Bronchial epithelial cell (primary cell): ENCODE results near the gene MN1. TPM values are rescaled to one million over a fixed set of nuclear protein-coding genes. Genes with fewer than 3 reads are reported as not detected.

Experiments
- DNase-seq: peaks from one replicate; pipeline ENCODE4 v3.0.0-alpha.2; 2010; ENCODE audit warnings: low read depth
- FAIRE-seq: peaks from 2 replicates; lab custom pipeline; 2011; peaks lifted over from hg19 to GRCh38; lab: Jason Lieb, UNC
- H3K27me3 ChIP-seq: 2 replicates; pipeline ENCODE4 v1.5.1; 2011; ENCODE audit warnings: low read length; ENCODE audit not compliant: control insufficient read depth, insufficient read depth
- H3K36me3 ChIP-seq: 2 replicates; pipeline ENCODE4 v1.5.1; 2011; ENCODE audit warnings: low read length; ENCODE audit not compliant: control insufficient read depth, insufficient read depth
- H3K4me3 ChIP-seq: 2 replicates; pipeline ENCODE4 v1.5.1; 2011; ENCODE audit warnings: mild to moderate bottlenecking, low read depth, low read length, control low read depth
- total RNA-seq: library from RNA; depleted of rRNA; stranded (reverse); fragments of >200 nt; gene quantifications from 2 replicates; pipeline ENCODE4 v1.2.1, GENCODE V29; 2014
- TF ChIP-seq, protein P1 (sequence below): IDR thresholded peaks from 2 replicates; pipeline ENCODE4 v1.5.1; 2011; ENCODE audit warnings: mild to moderate bottlenecking, moderate library complexity, low read length, control low read depth, inconsistent platforms; ENCODE audit not compliant: insufficient read depth, severe bottlenecking

MN1 gene
- total RNA-seq: 1.3 and 2.0 TPM in 2 replicates

DNA sequence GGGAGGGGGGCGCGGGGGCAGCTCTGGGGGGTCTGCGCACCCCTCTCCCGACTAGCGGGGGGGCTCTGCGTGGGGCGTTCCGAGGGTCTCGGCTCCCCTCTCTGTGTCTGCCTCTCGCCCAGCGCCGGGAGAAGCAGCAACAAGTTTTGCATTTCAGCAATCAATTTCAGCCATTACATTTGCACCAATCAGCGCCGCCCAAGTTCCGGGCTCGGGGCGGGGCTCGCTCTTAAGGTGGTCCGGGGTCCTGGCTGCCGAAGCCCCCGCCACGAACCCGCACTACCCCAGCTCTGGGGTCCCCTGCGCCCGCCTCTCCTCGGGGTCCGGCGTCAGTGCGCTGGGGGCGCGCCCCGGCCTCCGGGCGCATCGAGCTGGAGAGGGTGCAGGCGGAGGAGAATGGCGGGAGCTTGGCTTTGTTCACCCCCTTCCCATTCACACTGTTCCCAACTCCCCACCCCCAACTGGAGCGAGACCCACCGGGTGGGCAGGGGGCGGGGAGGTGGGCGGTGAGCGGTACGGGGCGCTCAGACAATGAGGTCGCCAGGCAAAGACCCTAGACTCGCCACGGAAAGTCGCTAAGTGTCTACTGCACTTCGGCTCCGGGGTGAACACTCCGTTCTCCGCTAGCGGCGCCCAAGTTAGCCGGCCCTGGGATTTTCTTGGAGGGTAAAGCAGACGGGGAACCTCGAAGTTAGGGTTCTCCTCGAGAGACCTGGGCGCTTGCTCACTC is at the start of gene MN1:
Gene MN1 (minus strand): TSS at position 141 of the 730 bp plus-strand sequence. CDS start 1,213 bp downstream, outside the sequence.
- no peaks in the 10 kb centered on the region for H3K27me3 ChIP-seq
- no peak for FAIRE-seq

DNA sequence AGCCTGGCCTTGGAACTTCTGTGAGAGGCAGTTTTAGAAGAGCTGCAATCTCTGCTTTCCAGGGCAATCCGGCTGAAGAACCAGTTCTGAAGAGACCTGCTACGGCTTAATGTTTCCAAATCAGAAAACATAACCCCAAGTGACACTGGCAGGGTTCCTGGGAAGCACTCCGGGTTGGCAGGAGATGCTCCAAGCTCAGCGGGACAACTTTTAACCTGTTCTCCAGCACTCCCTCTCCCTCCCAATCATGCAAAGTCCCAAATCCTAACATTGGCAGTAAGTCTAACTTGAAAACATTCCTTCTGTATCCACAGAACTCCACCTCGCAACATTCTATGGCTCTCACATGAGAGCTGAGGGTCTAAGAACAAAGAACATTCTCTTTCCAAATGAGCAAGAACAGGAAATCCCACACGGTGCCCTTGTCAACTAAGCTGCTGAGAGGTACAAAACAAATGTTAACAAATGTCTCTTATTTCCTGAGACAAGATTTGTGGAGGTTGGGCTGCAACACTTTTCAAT is 48.5 kb upstream of the MN1 start:
- no peaks in the 10 kb centered on the region for H3K27me3 ChIP-seq
- FAIRE-seq (no peak), DNase-seq (no peak)
- TF ChIP-seq, protein P1, sequence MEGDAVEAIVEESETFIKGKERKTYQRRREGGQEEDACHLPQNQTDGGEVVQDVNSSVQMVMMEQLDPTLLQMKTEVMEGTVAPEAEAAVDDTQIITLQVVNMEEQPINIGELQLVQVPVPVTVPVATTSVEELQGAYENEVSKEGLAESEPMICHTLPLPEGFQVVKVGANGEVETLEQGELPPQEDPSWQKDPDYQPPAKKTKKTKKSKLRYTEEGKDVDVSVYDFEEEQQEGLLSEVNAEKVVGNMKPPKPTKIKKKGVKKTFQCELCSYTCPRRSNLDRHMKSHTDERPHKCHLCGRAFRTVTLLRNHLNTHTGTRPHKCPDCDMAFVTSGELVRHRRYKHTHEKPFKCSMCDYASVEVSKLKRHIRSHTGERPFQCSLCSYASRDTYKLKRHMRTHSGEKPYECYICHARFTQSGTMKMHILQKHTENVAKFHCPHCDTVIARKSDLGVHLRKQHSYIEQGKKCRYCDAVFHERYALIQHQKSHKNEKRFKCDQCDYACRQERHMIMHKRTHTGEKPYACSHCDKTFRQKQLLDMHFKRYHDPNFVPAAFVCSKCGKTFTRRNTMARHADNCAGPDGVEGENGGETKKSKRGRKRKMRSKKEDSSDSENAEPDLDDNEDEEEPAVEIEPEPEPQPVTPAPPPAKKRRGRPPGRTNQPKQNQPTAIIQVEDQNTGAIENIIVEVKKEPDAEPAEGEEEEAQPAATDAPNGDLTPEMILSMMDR: no peak
- peaks cover 2% of the 10 kb centered on the region for H3K36me3 ChIP-seq
- no peak overlapping the region for H3K4me3 ChIP-seq

More for the DNA sequence above, at the start of gene MN1:
- Histone ChIP-seq H3K4me3 (peak within 1 kb of the TSS; percentile 87), H3K36me3 (peaks cover 2% of the 10 kb centered on the region)
- TF ChIP-seq, protein P1: no peak
- peak; percentile 29 for DNase-seq

DNA sequence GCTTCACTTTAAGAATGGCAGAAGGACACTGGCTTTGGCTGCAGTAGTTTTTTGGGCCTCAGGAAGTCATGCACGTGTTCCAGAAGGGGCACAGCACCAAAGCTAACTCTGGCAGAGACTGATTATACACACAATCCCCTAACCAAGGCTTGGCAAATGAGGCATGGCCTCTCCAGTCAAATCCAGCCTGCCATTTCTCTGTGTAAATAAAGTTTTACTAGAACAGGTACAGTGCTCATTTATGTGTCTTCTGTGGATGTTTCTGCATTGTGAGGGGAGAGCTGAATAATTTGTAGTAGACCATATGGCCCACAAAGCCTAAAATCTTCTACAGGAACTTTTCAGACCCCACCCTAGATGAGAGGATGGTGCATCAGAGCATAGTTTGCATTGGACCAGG is 46.4 kb upstream of the MN1 start:
- FAIRE-seq: no peak
- H3K4me3 ChIP-seq: no peak overlapping the region
- no peaks in the 10 kb centered on the region for H3K36me3 ChIP-seq
- no peak for DNase-seq
- TF ChIP-seq, protein P1: no peak
- no peaks in the 10 kb centered on the region for H3K27me3 ChIP-seq

DNA sequence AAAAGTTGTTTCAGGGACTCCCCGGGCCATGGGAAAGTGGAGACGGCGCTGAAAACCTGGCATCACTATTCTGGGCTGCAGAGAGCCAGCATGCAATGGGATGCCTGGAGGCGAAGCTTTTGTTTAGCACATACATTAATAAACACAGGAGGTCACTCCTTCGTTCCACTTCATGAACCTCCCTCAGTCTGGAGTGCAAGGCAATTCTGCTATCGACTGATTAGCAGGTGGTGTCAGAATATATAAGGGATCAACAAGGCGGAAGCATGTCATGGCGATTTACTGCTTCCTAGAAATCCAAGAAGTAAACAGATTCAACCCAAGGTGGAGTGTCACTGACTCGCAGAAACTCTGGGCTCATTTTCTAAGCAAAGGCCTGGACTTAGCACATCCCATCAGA is 45.4 kb upstream of the MN1 start:
- DNase-seq (no peak), FAIRE-seq (peak; percentile 7)
- no peaks in the 10 kb centered on the region for H3K36me3 ChIP-seq
- no peak overlapping the region for H3K4me3 ChIP-seq
- TF ChIP-seq, protein P1: no peak
- H3K27me3 ChIP-seq: no peaks in the 10 kb centered on the region

DNA sequence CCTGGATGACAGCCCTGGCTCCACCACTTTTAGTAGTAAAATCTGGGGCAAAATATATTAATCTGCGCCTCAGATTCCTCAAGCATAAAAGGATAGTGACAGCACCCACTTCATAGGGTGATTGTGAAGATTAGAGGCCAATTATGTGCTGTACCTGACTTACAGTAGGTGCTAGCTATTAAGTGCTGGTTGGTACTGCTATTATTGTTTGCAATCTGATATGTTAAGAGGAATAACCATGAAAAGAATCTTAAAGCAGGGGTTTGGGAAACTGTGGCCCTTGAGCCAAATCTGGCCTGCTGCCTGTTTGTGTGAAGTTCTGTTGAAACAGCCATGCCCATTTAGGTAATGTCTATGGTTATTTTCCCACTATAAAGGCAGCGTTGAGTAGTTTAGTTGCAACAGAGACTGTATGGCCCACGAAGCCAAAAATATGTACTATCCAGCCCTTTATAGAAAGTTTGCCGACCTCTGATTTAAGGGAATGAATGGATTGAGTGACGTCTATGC is 44.7 kb upstream of the MN1 start:
- no peak for FAIRE-seq
- no peak for DNase-seq
- no peaks in the 10 kb centered on the region for H3K36me3 ChIP-seq
- no peak overlapping the region for H3K4me3 ChIP-seq
- no peaks in the 10 kb centered on the region for H3K27me3 ChIP-seq
- TF ChIP-seq, protein P1: no peak
